ENCODE data around the gene MYO16.

DNA sequence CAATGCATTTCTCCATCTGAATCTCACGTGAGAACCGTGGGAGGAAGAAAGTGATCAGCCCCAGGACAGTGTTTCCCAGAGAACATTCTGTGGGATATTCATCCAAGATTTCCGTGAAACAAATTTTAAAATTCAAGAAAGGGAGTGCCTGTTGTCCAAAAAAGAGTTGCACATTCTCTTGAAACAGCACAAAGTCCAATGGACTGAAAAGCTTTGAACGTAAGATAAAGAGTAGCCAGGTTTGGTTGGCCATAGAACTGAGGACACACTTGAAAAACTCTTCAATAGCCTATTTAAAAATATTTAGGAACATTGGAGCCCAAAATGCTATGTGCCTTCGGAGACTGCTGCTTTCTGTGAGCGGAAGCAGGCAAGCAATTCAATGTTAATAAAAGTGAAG lies 353.9 kb downstream of the MYO16 start:
- TF ChIP-seq CTCF (conservative IDR thresholded peaks at IDR 0.05; ENCODE audit: low read depth, low read length): no peak
- no peak for TF ChIP-seq EZH2 (IDR thresholded peaks at IDR 0.05; ENCODE audit: borderline replicate concordance, low read depth, low read length, poor library complexity, severe bottlenecking)
